Measurements from ENCODE around the gene CRABP1.

- TF ChIP-seq, protein P1, sequence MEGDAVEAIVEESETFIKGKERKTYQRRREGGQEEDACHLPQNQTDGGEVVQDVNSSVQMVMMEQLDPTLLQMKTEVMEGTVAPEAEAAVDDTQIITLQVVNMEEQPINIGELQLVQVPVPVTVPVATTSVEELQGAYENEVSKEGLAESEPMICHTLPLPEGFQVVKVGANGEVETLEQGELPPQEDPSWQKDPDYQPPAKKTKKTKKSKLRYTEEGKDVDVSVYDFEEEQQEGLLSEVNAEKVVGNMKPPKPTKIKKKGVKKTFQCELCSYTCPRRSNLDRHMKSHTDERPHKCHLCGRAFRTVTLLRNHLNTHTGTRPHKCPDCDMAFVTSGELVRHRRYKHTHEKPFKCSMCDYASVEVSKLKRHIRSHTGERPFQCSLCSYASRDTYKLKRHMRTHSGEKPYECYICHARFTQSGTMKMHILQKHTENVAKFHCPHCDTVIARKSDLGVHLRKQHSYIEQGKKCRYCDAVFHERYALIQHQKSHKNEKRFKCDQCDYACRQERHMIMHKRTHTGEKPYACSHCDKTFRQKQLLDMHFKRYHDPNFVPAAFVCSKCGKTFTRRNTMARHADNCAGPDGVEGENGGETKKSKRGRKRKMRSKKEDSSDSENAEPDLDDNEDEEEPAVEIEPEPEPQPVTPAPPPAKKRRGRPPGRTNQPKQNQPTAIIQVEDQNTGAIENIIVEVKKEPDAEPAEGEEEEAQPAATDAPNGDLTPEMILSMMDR (IDR thresholded peaks at IDR 0.05): no peak
- TF ChIP-seq POLR2AphosphoS5 (IDR thresholded peaks at IDR 0.05): no peak
- no peak for TF ChIP-seq POLR2A (IDR thresholded peaks at IDR 0.05; ENCODE audit: low read depth)
These were observed 49.2 kb downstream of the CRABP1 start for GRCh38 chr15:78389322-78389721.
